HG03558 (cell line): ENCODE measurements around the gene CCDC47.

ENCODE experiments used
- ATAC-seq: cut with Tn5 transposase; IDR thresholded peaks from one replicate; pipeline ENCODE4 v1.9.1; 2021; ENCODE audit warnings: moderate number of reproducible peaks; ENCODE audit not compliant: unreplicated experiment; ENCODE audit errors: extremely low read depth

CCDC47 gene

DNA sequence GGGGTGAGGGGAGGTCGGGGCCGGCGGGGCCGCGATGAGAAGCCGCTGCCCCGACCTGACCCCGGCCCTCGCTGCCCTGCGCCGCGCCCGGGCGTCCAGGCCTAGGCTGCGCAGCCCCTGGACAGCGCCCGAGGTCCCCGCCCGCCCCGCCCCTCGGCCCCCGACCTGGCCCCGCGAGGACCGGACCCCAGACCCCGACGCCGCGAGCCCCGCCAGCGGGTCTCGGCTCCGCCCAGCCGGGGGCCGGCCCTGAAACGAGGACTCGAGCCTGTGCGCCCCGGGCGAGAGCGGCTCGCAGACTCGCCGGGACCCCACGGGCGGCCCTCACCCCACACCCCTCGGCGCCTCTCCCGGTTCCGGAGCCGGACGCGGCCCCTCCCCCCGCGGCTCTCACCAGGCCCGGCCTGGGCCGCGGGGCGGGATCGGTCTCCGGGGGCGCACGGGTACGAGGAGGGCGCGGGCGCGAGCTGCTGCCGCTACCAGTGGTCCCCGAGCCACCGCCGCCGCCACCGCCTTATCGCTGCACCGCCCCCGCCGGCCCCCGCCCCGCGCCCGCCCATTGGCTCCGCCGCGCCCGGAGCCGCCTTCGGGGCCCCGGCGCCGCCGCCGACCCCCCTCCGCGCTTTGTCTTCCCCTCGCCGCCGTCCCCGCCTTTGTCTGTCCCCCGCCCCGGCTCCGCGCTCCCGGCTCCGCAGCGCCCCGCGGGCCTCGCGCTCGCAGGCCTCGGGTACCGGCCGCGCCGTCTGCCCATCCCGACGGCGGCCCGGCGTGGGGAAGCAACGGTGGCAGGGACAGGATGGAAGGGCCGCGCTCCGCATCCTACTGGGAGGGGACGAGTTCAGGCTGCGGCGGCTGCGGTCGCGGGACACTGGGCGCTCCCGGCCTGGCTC lies 73.5 kb downstream of the CCDC47 start, which contains the start of gene LIMD2:
TSS of gene LIMD2 (minus strand) at position 488 of the 890 bp plus-strand sequence. CDS start 827 bp downstream, outside the sequence.
- ATAC-seq: no peak

DNA sequence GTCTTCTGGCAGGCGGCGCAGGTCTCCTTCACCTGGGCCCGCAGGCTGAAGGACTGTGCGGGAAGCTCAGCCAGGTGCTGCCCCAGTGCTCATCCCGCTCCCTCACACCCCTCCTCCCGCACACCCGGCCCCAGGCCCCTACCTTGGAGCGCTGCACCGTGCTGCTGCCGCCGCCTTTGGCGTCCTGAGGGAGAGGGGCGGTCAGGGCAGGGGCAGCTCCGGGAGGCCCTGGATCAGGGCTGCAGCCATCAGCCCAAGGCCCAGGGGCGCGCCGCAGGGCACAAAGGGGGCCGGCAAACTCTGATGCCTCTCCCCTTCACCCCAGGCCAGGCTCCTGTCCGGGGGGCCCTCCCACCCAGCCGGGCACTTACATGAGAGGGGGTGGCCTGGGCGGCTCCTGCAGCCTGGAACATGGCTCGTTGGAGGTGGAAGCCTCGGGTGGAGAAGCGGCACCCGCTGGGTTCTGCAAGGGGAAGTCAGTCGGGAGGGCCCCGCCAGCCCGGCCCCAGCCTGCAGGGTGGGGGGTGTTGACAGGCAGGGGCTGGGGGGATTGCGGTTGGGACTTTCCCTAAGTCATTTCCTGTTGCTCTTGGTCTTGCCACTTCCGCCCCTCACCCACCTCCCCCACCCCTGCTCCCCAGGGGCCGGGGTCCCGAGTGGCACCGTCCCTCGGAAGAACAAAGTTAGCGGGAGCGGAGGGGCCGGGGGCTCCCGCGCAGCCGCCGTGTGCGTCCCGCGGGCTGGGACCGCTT lies 74.3 kb downstream of the CCDC47 start:
- ATAC-seq: no peak

DNA sequence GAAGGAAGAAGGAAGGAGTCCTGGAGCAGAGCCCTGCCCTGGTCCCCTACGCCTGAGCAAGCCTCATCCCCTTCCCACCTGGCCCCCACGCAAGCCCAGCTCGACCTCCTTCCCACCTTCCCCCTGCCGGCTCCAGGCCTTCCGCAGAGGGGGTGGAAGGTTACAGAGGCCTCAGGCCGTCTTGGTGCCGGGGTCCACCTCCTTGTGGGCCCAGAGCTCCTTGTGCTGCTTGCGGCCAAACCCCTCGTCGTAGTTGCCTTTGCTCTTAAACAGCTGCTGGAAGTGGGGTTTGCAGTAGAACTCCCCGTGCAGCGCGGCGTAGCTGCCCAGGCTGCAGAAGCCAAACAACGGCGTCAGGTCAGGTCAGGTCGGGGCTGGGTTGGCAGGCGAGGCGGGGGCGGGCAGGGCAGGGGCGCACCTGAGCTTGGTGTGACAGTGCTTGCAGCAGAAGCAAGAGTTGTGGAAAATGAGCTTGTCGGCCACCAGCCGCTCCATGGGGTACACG lies 75.0 kb downstream of the CCDC47 start:
- ATAC-seq: no peak

DNA sequence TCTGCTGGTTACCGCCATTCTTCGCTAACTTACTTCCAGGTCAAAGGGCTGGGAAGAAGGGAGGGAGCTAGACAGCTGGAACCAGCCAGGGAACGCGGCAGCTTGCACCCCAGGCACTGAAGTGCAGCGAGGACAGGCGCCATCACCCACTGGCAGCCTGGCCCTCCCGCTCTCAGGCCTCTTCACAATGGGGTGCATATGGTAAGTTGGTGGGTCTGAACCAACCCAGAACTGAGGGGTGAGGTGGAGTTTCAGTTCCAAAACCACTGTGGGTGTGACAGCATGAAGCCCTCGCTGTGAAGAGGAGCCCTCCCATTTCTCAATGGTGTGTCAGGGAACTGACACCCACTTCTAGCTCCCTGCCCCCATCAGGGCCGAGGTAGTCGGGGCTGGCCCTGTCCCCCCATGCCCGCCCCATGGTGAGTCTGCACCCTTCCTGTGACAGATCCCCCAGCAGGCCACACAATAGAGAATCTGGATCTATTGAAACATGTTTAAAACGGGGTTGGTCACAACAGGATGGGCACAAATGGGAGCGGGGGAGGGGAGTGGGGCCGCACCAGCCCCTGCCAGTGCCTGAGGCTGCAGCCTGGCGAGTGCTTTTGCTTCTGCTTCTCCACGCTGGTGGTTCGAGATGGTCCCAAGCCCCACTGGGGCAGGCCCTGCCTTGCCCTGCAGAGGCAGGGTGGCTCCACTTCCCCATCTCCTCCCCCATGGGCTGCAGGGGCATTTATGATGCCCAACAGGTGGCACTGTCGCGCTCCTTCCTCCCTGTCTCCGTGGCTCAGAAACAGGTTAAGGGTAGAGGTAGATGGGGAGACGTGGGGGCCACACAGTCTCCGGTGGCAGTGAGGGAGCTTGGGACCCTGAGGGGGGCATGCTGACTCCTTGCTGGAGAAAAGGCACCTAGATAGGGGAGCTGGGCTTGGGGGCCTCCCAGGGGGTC lies 75.8 kb downstream of the CCDC47 start:
- no peak for ATAC-seq

DNA sequence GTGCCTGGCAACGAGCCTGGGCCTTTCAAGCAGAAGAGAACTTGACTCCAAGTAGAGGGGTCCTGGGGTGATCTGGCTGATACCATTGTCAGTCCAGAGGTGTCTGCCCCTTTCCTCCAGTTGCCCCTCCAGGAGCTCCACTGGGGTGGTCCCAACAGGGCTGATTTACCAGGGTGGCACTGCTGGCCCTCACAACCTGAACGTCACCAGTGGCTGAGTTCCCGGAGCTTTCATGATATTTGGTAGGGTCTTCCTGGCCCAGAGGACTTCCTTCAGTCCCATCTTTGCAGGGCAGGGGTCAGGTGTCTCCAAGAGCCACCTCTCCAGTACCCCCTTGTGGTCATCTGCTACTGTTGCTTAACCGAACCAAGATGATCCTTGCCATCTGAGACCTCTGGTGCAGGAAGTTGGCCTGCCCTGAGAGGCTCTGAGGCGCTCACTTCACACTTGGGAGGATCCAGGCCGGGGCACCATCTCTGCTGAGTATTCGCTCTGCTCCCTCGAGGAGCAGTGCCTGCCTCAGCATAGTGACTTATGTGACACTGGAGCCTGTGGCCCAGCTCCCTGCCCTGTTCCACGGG lies 76.9 kb downstream of the CCDC47 start:
- no peak for ATAC-seq

DNA sequence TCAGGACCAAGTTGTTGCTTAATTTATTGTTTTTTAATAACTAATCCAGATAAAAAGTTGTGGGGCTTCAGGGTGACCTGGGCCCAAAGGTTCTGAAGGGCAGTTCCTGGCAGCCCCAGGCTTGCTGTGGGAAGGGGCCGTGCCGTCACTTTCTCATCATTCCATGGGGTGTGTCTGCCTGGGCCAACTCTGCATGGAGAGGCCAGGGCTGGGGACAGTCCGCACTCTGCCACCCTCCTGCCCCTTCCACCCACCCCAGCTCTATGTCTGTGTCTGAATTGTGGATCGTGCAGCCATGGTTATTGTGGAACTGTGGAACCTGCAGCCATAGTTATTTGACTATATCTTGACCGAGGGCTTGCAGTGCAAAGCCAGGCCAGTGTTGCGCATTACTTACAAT lies 77.5 kb downstream of the CCDC47 start:
- ATAC-seq: no peak
